Measurements from ENCODE around the gene CACNB3.
A peak's percentile ranks its signal among the peaks of the same experiment; 100 is the strongest.
"Not testable (repeated sequence)": the region's sequence is repeated elsewhere in the genome, so short reads cannot be mapped to it uniquely, and the experiment has no call there.

The CACNB3 gene

GRCh38 chr12:48819986-48820725 is 1.9 kb downstream of the CACNB3 start:
- DNase-seq, result no peak

GRCh38 chr12:48822139-48822538 is 3.8 kb downstream of the CACNB3 start:
- DNase-seq, result no peak

GRCh38 chr12:48822711-48823110 is 4.4 kb downstream of the CACNB3 start:
- DNase-seq, result no peak

GRCh38 chr12:48823281-48823680 is 5.0 kb downstream of the CACNB3 start:
- DNase-seq, result no peak

- no peak for DNase-seq
Measured at GRCh38 chr12:48824112-48824511, 5.8 kb downstream of the CACNB3 start.

GRCh38 chr12:48824905-48825304 is 6.6 kb downstream of the CACNB3 start:
- no peak for DNase-seq

- DNase-seq, result no peak
Measured at GRCh38 chr12:48826209-48826855, 8.0 kb downstream of the CACNB3 start.

- no peak for DNase-seq
Measured at GRCh38 chr12:48827026-48827425, 8.7 kb downstream of the CACNB3 start.

- no peak for DNase-seq
Measured at GRCh38 chr12:48827513-48828096, 9.3 kb downstream of the CACNB3 start.

GRCh38 chr12:48828293-48828692 is 10.0 kb downstream of the CACNB3 start:
- DNase-seq, result no peak

- DNase-seq, result no peak
Measured at GRCh38 chr12:48828841-48829575, 10.7 kb downstream of the CACNB3 start.

- no peak for DNase-seq
Measured at GRCh38 chr12:48831257-48831656, 13.0 kb downstream of the CACNB3 start.

GRCh38 chr12:48832321-48833060 is 14.2 kb downstream of the CACNB3 start:
- DNase-seq, result no peak

GRCh38 chr12:48838048-48838447 is 19.8 kb downstream of the CACNB3 start:
- no peak for DNase-seq

GRCh38 chr12:48842021-48842420 is 23.7 kb downstream of the CACNB3 start:
- not testable (repeated sequence) for DNase-seq

GRCh38 chr12:48851883-48852733 is 33.8 kb downstream of the CACNB3 start, which contains the start of gene DDX23:
TSS of gene DDX23 (minus strand) at chr12:48852163. CDS start at chr12:48845782, 6,381 bp downstream.
- peak; percentile 80 for DNase-seq

GRCh38 chr12:48852734-48853688 is 34.7 kb downstream of the CACNB3 start:
- peak; percentile 57 for DNase-seq

GRCh38 chr12:48854488-48854887 is 36.2 kb downstream of the CACNB3 start:
- no peak for DNase-seq

GRCh38 chr12:48854932-48855331 is 36.6 kb downstream of the CACNB3 start:
- DNase-seq, result not testable (repeated sequence)

GRCh38 chr12:48856379-48856778 is 38.1 kb downstream of the CACNB3 start:
- no peak for DNase-seq

Data from DMS 273 treated with DMSO at 0.1 percent for 48 hours (cell line).